DMS153 treated with DMSO at 0.1 percent for 48 hours (cell line): ENCODE measurements around the gene UNK.
"Not testable (repeated sequence)": the region's sequence is repeated elsewhere in the genome, so short reads cannot be mapped to it uniquely, and the experiment has no call there.

ENCODE experiments used
- DNase-seq: peaks from one replicate; lab custom pipeline; 2025; ENCODE audit not compliant: unreplicated experiment; lab: John Stamatoyannopoulos, UW

Gene UNK

GRCh38 chr17:75793460-75793859, 8.9 kb downstream of the UNK start:
- no peak for DNase-seq

GRCh38 chr17:75795820-75796607, 11.4 kb downstream of the UNK start:
- DNase-seq = no peak

GRCh38 chr17:75799402-75799801, 14.8 kb downstream of the UNK start:
- no peak for DNase-seq

GRCh38 chr17:75803883-75804282, 19.3 kb downstream of the UNK start:
- DNase-seq = no peak

GRCh38 chr17:75806822-75807500, 22.4 kb downstream of the UNK start:
- DNase-seq = no peak

- DNase-seq = no peak
Measured at GRCh38 chr17:75807861-75808260, 23.3 kb downstream of the UNK start.

GRCh38 chr17:75808549-75808904, 23.9 kb downstream of the UNK start:
- no peak for DNase-seq

GRCh38 chr17:75808905-75809621, 24.5 kb downstream of the UNK start:
- no peak for DNase-seq

GRCh38 chr17:75809631-75810111, 25.1 kb downstream of the UNK start:
- no peak for DNase-seq

- no peak for DNase-seq
Measured at GRCh38 chr17:75810216-75810615, 25.6 kb downstream of the UNK start.

GRCh38 chr17:75810756-75811155, 26.1 kb downstream of the UNK start:
- not testable (repeated sequence) for DNase-seq

- DNase-seq = no peak
Measured at GRCh38 chr17:75811174-75811573, 26.6 kb downstream of the UNK start.

GRCh38 chr17:75812096-75813013, 27.7 kb downstream of the UNK start:
- DNase-seq = no peak

GRCh38 chr17:75813081-75814020, 28.7 kb downstream of the UNK start:
- DNase-seq = no peak

GRCh38 chr17:75814021-75814395, 29.4 kb downstream of the UNK start:
- DNase-seq = no peak

GRCh38 chr17:75814900-75815373, 30.3 kb downstream of the UNK start:
- DNase-seq = no peak

GRCh38 chr17:75815399-75815798, 30.8 kb downstream of the UNK start:
- no peak for DNase-seq

- no peak for DNase-seq
Measured at GRCh38 chr17:75816693-75817092, 32.1 kb downstream of the UNK start.

GRCh38 chr17:75817571-75817970, 33.0 kb downstream of the UNK start:
- no peak for DNase-seq
